ENCODE results near the gene PDCD6IP.
"Not testable (repeated sequence)": the region's sequence is repeated elsewhere in the genome, so short reads cannot be mapped to it uniquely, and the experiment has no call there.

Gene PDCD6IP

GRCh38 chr3:33798418-33799201 is at the start of gene PDCD6IP:
PDCD6IP (plus strand) TSS chr3:33798630; CDS start chr3:33798729, 99 bp downstream.
- DNase-seq = peak; percentile 79 to 86

DNA sequence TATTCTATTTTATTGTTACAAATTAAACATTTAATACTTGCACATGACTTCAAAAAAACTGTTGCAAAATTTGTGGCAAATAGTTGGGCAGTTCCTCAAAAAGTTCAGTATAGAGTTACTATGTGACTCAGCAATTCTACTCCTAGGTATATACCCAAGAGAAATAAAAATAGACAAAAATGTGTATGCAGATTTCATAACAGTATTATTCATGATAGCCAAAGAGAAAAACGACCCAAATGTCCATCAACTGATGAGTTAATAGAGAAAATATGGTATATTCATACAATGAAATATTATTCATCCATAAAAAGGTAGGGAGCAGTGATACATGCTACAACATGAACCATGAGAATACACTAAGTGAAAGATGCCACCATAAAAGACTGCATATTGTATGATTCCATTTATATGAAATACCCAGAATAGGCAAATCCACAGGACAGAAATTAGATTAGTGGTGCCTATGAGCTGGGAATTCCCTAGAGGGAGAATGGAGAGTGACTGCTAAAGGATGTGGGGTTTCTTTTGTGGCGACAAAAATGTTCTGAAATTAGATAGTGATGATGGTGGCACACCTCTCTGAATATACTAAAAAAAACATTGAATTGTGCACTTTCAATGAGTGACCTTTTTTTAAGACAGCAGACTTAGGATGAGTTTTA is 48.8 kb upstream of the PDCD6IP start:
- no peak for DNase-seq

- DNase-seq = no peak
Observed at GRCh38 chr3:33750211-33750548, 48.2 kb upstream of the PDCD6IP start.

DNA sequence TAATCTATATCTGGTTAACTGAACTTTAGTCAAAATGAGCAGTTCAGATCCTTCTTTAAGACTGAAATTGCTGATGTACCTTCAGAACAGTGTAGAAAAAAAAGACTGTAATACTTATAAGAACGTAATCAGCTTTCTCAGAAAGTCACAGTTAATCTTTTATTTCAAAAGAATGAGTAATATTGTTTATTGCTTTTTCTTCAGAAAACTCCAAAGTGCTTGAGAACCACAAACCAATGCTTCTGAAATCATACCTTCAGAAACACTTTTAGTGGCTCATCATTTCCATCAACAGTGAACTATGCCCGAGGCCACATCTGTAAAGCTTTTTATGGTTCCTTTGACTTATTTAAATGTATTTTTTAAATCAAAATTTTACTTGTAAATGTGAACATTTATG is 47.1 kb upstream of the PDCD6IP start:
- DNase-seq = no peak

DNA sequence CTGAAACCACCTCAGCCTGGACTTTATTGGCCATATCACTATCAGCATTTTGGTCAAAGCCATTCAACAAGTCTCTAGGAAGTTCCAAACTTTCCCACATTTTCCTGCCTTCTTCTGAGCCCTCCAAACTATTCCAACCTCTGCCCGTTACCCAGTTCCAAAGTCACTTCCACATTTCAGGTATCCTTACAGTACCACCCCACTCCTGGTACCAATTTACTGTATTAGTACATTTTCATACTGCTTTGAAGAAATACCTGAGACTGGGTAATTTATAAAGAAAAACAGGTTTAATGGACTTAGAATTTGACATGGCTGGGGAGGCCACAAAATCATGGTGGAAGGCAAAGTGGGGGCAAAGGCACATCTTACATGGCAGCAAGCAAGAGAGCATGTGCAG is 44.0 kb upstream of the PDCD6IP start:
- DNase-seq = not testable (repeated sequence)

- DNase-seq = no peak
Observed at GRCh38 chr3:33758281-33758680, 40.1 kb upstream of the PDCD6IP start.

GRCh38 chr3:33758864-33759263 is 39.6 kb upstream of the PDCD6IP start:
- no peak for DNase-seq

- DNase-seq = no peak
Observed at GRCh38 chr3:33768578-33769330, 29.7 kb upstream of the PDCD6IP start.

- DNase-seq = no peak
Observed at GRCh38 chr3:33773637-33774036, 24.8 kb upstream of the PDCD6IP start.

- no peak for DNase-seq
Observed at GRCh38 chr3:33775363-33775762, 23.1 kb upstream of the PDCD6IP start.

- DNase-seq = no peak
Observed at GRCh38 chr3:33777996-33778395, 20.4 kb upstream of the PDCD6IP start.

DNA sequence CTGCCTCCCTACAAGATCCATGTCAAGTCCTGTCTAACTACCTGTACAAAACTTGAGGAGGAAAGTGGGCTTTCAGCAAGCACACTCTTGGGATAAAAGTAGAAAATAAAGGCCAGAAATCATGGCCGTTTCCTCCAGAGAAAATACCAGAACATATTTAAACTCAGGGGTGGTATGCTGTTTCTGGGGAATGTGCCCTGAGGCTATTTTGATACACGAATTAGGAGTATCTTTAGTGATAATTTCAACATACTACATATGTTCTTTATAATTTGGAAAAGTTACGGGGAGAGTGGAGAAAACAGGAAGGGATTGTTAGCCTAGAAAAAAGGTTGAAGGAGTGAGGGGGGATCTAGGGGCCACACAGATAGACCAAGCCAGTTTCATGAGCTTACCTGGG is 18.7 kb upstream of the PDCD6IP start:
- no peak for DNase-seq

DNA sequence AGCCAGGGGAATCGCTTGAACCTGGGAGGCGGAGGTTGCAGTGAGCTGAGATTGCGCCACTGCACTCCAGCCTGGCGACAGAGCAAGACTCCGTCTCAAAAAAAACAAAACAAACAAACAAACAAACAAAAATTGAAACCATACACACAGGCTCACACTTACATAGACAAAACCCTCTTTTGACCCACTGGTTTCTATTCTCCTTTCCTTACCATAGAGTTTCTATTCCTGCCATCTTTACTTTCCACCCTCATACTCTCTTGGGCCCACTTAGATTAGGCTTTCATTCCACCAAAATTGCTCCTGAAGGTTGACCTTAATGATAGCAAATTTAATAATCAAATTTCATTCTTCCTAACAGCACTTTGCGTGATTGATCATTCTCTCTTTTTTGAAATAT is 17.0 kb upstream of the PDCD6IP start:
- not testable (repeated sequence) for DNase-seq

- DNase-seq = no peak
Observed at GRCh38 chr3:33786565-33787327, 11.7 kb upstream of the PDCD6IP start.

- peak; percentile 53 to 57 for DNase-seq
Observed at GRCh38 chr3:33787328-33788009, 11.0 kb upstream of the PDCD6IP start.

DNA sequence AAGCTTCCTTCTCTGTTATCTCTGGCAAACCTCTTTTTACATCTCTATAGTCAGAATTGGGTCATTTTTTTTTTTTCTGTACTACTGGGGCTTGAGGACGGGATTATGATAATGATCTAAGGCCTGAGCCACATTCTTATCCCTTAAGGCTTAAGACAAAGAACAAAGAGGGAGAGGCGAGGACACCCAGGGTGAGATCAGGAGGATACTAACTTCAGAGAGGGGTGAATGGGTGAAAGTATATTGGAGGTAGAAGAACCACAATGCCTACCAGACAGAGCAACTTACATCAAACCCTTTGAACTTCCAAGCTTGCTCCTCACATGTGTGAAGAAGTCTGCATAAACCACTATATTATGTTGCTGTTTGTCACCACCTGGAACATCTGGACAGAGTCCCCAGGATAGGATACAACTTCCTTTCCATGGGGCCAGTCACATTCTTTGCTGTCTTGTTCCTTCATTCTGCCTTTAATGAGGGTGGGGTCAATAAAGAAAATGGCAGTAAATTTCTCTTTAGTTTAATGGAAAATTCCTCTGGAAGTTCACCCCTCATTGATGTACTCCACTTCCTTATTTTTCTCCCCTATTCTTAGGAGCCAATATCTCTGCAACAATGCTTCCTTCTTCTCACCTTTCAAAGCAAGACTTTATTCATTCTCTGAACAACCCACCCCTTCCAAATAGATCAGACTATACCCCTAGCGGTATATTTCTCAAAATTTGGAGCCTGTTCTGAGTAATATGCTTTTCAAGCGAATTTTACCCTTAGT is 9.1 kb upstream of the PDCD6IP start:
- DNase-seq = no peak

DNA sequence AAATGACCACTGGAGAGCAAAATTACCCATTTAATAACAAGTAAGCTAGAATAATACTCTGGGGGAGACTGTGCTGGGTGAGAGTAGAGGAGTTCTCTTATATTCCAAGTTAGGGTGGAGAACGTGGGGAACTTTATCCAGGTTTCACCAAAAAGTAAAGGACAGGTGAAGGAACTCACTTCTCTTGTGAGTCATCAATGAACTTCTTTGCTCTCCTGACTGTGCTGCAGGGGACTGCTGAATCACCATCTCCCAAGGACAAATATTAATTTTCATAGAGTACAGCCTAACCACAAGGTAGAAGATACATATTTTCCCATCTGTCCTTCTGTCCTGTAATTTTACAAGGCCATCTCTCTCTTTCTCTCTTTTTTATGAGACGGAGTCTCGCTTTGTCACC is 8.3 kb upstream of the PDCD6IP start:
- no peak for DNase-seq

- no peak for DNase-seq
Observed at GRCh38 chr3:33791477-33792166, 6.8 kb upstream of the PDCD6IP start.

- no peak for DNase-seq
Observed at GRCh38 chr3:33792167-33792892, 6.1 kb upstream of the PDCD6IP start.

- no peak for DNase-seq
Observed at GRCh38 chr3:33795131-33795530, 3.3 kb upstream of the PDCD6IP start.
